GM18505 (cell line): ENCODE results near the gene C4orf54.

Source experiments
- ATAC-seq: cut with Tn5 transposase; IDR thresholded peaks from one replicate; pipeline ENCODE4 v1.9.1; 2021; ENCODE audit not compliant: unreplicated experiment
- POLR2A ChIP-seq: IDR thresholded peaks from 4 replicates; pipeline ENCODE4 v1.6.1; 2011; ENCODE audit warnings: borderline replicate concordance; ENCODE audit not compliant: insufficient read depth, insufficient read length; ENCODE audit errors: extremely low read depth

C4orf54 gene

DNA sequence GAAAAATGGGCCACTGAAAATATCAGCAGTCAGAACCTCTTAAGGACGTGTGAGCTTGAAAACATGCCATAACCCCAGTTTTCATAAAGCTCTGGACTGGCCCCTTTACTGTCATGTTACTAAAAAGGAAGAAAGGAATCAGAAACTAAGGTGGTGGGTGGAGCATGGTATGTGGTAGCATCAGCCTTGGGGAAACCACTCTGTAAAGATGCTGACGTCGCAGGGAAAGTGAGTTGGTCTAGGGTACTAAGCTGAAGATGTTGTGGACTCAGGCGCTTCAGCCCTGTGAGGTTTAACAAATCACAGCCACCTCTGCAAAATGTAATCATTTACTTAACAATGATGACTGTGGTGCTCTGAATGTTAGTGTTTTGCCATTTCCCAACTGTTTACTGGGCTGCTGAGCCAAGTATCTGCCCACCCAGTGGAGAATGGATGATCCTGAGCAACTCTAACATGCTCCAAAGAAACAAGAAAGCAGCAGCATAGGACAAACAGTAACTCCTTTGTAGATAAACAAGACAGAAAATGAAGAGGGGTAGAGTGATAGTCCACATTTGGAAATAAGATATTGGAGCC lies 33.4 kb downstream of the C4orf54 start:
- no peak for ATAC-seq
- TF ChIP-seq POLR2A: no peak

DNA sequence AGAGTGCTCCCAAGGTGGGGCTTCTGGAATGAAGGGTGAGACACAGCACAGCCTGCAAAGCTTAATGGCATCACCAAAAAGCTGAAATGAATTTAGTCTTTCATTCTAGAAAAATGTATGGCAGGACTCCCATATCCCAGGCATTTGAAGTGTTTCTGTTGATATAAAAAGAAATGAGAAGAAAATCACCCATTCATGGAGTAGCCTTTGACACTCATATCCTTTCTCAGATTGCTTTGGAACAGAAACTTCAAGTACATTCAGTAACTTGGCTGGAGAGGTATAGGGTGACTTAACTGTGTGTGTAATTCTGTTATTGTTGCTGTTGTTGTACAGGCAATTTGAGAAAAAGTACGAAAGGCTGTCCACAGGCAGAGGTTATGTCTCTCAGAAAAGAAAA lies 35.3 kb downstream of the C4orf54 start:
- no peak for ATAC-seq

DNA sequence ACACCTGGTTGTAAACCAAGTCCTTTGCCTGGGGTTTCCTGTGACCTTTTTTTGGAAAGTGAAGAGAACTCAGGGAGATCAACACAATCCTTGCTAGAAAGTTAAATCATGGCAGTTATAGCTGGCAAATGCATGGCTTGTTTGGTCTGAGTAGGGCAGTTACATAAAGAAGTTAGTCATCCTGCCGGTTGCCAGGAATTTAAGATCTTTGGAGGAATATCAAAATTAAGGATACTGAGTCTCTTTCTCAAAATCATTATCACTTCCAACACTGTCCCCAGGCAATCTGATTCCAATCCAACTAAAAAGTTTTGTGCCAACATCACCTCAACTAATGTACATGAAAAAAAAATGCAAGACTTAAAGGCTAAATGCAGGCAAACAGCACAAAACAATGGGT lies 40.3 kb downstream of the C4orf54 start:
- no peak for TF ChIP-seq POLR2A

More for the DNA sequence above, 35.3 kb downstream of the C4orf54 start:
- no peak for TF ChIP-seq POLR2A

DNA sequence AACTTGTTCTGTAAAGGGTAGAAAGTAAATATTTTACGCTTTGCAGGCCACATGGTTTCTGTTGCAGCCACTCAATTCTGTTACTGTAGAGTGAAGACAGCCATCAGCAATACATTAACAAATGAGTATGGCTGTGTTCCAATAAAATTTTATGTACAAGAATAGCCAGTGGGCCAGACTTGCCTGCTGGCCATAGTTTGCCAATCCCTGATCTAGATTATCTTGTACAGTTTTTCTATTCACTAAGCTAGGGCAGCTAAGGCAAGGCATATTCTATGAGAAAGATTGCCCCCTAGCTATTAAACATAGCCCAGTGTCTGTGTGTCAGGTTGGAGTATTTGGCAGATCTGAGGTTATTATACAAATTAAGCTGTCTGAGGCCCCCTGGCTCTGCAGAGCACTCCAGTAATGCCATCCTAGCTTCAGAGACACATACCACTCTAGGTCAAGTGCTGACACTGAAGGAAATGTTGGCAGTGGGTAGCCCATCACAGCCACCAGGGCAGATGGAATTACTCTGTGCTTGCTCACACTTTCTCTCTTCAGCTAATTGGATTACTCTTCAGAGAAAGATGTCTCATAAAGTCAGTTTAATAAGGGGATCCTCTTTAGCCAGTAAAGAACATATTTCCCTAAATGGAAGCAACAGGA lies 42.3 kb downstream of the C4orf54 start:
- ATAC-seq: no peak
- TF ChIP-seq POLR2A: no peak

More for the DNA sequence above, 40.3 kb downstream of the C4orf54 start:
- no peak for ATAC-seq

DNA sequence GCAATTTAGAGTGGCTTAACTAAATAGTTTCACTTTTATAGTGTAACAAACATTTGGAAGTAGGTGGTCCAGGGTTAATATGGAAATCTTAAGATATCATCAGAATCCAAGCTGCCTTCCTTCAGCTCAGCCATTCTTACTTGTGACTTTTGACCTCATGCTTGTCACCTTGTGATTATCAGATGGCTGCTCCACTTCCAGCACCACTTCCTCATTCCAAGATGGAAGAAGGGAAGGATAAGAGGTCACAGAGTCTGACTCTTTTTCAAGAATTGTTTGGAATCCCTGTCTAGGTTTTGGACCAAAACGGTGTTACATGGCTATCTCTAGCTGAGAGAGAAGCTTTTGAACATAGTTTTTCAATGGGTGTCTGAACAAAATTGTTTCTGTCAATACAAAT lies 43.1 kb downstream of the C4orf54 start:
- ATAC-seq: no peak
- TF ChIP-seq POLR2A: no peak

DNA sequence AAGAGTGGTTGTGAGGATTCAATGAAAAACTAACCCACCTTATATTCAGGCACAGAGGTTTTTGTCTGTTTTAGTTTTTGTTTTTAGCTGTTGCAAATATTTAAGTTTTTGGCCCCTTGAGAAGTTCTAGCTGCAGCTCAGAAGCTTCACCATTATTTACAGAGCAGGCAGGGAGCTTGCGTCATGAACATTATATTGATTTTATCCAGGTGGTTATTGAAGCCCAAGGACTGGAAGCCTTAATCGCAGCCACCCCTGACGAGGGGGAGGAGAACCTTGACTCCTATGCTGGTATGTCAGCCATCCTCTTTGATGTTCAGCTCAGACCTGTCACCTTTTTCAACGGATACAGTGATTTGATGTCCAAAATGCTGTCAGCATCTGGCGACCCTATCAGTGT lies 44.9 kb downstream of the C4orf54 start:
- no peak for TF ChIP-seq POLR2A
- no peak for ATAC-seq

DNA sequence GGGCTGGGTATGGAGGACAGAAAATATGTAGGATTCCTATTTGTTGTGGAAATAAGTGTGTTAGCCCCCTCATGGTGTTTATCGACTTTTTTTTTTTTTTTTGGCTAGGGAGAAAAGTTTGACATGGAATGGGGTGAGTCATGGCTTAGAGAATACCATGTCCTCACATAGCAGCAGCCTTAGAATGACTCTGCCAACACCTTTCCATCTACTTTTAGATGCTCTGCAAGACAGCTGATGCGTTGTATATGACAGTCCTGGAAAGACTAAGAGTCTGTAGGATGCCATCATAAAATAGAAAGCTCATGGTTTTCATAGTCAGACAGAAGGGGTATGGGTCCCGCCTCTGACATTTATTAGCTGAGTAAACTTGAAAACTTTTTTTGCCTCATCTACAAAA lies 45.3 kb downstream of the C4orf54 start:
- no peak for TF ChIP-seq POLR2A
- ATAC-seq: no peak

DNA sequence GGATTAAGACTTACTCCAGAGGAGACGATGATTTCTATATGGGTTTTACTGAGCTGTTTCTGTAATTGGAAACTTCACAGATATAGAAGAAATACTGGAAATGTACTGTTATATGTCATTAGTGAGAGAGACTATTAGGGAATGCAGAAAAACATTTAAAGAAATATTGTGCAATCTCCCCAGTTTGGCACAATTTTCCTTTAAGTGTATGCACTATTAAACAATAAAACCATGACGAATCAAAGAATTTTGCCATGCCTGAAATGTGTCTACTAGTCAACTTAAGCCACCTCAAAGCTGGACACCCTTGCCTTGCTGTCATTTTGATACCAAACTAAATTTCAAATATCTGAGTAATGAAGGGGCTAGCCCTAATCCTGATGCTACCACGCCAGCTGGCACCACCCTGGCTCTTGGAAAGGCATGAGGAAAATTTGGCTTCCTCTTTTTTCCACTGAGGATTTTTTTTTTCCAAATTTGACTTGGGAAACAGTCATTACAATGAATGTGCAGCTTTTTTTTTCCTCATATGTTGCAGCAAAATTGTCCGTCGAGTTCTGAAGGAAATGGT lies 46.9 kb downstream of the C4orf54 start:
- TF ChIP-seq POLR2A: no peak
- ATAC-seq: no peak

DNA sequence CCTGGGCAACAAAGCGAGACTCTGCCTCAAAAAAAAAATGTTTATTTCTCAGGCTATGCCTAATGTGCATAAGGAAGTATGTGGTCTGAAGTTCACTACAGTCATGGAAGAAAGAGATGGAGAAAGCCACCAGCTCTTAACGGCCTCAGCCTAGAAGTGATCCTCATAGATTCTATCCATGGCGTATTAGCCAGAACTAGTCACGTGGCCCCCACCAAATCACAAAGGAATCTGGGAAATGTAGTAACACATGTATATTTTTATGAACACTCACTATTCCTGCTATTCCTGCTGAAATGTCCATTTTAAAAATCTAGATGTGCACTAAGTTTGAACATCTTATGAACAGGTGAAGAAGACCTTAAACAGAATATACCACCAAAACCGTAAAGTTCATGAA lies 49.2 kb downstream of the C4orf54 start:
- no peak for TF ChIP-seq POLR2A
- ATAC-seq: no peak
